Measurements from ENCODE around the gene ARAF.

Gene ARAF

GRCh38 chrX:47566841-47567240, 5.8 kb downstream of the ARAF start:
- peaks cover 0 to 12% of the 10 kb centered on the region in 2 donors for H3K4me1 ChIP-seq (ENCODE audit: control insufficient read depth in 1 of 2, insufficient read depth in 2 of 2, low read length in 2 of 2)
- H3K27me3 ChIP-seq (ENCODE audit: low read depth, low read length) = no peaks in the 10 kb centered on the region
- H3K4me3 ChIP-seq (ENCODE audit: low read depth in 1 of 2, low read length in 2 of 2) = no peak overlapping the region
- H3K9me3 ChIP-seq (ENCODE audit: control insufficient read depth in 1 of 2, low read length in 2 of 2) = no peaks in the 10 kb centered on the region
- H3K27ac ChIP-seq (ENCODE audit: low read length) = no peak overlapping the region
- peaks cover 31 to 77% of the 10 kb centered on the region in 2 donors for H3K36me3 ChIP-seq (ENCODE audit: control insufficient read depth in 1 of 2, insufficient read depth in 2 of 2, low read length in 2 of 2)

DNA sequence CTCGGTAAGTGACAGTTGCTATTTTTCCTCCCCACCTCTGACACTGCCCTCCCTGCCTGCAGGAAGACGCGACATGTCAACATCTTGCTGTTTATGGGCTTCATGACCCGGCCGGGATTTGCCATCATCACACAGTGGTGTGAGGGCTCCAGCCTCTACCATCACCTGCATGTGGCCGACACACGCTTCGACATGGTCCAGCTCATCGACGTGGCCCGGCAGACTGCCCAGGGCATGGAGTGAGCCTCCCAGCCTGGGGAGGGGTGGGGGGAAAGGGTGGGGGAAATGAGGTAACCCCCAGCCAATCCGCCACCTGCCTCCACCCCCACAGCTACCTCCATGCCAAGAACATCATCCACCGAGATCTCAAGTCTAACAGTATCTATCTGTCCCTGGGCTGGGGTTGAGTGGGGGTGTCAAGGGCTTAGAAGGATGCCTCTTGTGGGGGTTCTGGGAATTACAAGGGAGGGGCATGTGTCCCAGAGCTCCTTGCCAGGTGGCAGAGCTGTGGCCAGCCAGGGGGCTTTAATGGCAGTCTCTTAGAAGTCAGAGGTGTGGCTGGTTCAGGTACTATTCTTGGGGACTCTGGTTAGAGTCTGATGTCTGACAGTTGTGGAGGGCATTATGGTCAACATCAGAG, 7.8 kb downstream of the ARAF start:
- no peaks in the 10 kb centered on the region for H3K4me1 ChIP-seq (ENCODE audit: control insufficient read depth in 1 of 2, insufficient read depth in 2 of 2, low read length in 2 of 2)
- H3K4me3 ChIP-seq (ENCODE audit: low read depth in 1 of 2, low read length in 2 of 2) = no peak overlapping the region
- peaks cover 25 to 69% of the 10 kb centered on the region in 2 donors for H3K36me3 ChIP-seq (ENCODE audit: control insufficient read depth in 1 of 2, insufficient read depth in 2 of 2, low read length in 2 of 2)
- H3K27ac ChIP-seq (ENCODE audit: low read length) = no peak overlapping the region
- H3K9me3 ChIP-seq (ENCODE audit: control insufficient read depth in 1 of 2, low read length in 2 of 2) = no peaks in the 10 kb centered on the region
- no peaks in the 10 kb centered on the region for H3K27me3 ChIP-seq (ENCODE audit: low read depth, low read length)

GRCh38 chrX:47570794-47571193, 9.8 kb downstream of the ARAF start:
- H3K36me3 ChIP-seq (ENCODE audit: control insufficient read depth in 1 of 2, insufficient read depth in 2 of 2, low read length in 2 of 2) = peaks cover 13 to 56% of the 10 kb centered on the region in 2 donors
- H3K4me1 ChIP-seq (ENCODE audit: control insufficient read depth in 1 of 2, insufficient read depth in 2 of 2, low read length in 2 of 2) = peaks cover 0 to 7% of the 10 kb centered on the region in 2 donors
- no peaks in the 10 kb centered on the region for H3K9me3 ChIP-seq (ENCODE audit: control insufficient read depth in 1 of 2, low read length in 2 of 2)
- H3K27ac ChIP-seq (ENCODE audit: low read length) = no peak overlapping the region
- H3K27me3 ChIP-seq (ENCODE audit: low read depth, low read length) = no peaks in the 10 kb centered on the region
- no peak overlapping the region for H3K4me3 ChIP-seq (ENCODE audit: low read depth in 1 of 2, low read length in 2 of 2)

DNA sequence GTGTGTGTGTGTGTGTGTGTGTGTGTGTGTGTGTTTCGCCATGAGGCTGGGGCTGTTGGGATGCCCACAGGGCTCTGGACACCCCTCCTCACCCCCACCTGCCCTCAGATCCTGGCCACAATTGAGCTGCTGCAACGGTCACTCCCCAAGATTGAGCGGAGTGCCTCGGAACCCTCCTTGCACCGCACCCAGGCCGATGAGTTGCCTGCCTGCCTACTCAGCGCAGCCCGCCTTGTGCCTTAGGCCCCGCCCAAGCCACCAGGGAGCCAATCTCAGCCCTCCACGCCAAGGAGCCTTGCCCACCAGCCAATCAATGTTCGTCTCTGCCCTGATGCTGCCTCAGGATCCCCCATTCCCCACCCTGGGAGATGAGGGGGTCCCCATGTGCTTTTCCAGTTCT, 10.2 kb downstream of the ARAF start:
- Histone ChIP-seq H3K36me3 (ENCODE audit: control insufficient read depth in 1 of 2, insufficient read depth in 2 of 2, low read length in 2 of 2) (peaks cover 13 to 56% of the 10 kb centered on the region in 2 donors), H3K4me3 (ENCODE audit: low read depth in 1 of 2, low read length in 2 of 2) (no peak overlapping the region), H3K27ac (ENCODE audit: low read length) (no peak overlapping the region), H3K27me3 (ENCODE audit: low read depth, low read length) (no peaks in the 10 kb centered on the region), H3K9me3 (ENCODE audit: control insufficient read depth in 1 of 2, low read length in 2 of 2) (no peaks in the 10 kb centered on the region), H3K4me1 (ENCODE audit: control insufficient read depth in 1 of 2, insufficient read depth in 2 of 2, low read length in 2 of 2) (peaks cover 0 to 7% of the 10 kb centered on the region in 2 donors)

- Histone ChIP-seq H3K27me3 (ENCODE audit: low read depth, low read length) (no peaks in the 10 kb centered on the region), H3K36me3 (ENCODE audit: control insufficient read depth in 1 of 2, insufficient read depth in 2 of 2, low read length in 2 of 2) (peaks cover 13 to 51% of the 10 kb centered on the region in 2 donors), H3K4me3 (ENCODE audit: low read depth in 1 of 2, low read length in 2 of 2) (no peak overlapping the region), H3K9me3 (ENCODE audit: control insufficient read depth in 1 of 2, low read length in 2 of 2) (no peaks in the 10 kb centered on the region), H3K27ac (ENCODE audit: low read length) (no peak overlapping the region), H3K4me1 (ENCODE audit: control insufficient read depth in 1 of 2, insufficient read depth in 2 of 2, low read length in 2 of 2) (peaks cover 0 to 7% of the 10 kb centered on the region in 2 donors)
Measured at GRCh38 chrX:47571896-47572295, 10.9 kb downstream of the ARAF start.

- Histone ChIP-seq H3K9me3 (ENCODE audit: control insufficient read depth in 1 of 2, low read length in 2 of 2) (no peaks in the 10 kb centered on the region), H3K36me3 (ENCODE audit: control insufficient read depth in 1 of 2, insufficient read depth in 2 of 2, low read length in 2 of 2) (peaks cover 6 to 41% of the 10 kb centered on the region in 2 donors), H3K27ac (ENCODE audit: low read length) (no peak overlapping the region), H3K4me3 (ENCODE audit: low read depth in 1 of 2, low read length in 2 of 2) (no peak overlapping the region), H3K27me3 (ENCODE audit: low read depth, low read length) (no peaks in the 10 kb centered on the region), H3K4me1 (ENCODE audit: control insufficient read depth in 1 of 2, insufficient read depth in 2 of 2, low read length in 2 of 2) (peaks cover 0 to 7% of the 10 kb centered on the region in 2 donors)
Measured at GRCh38 chrX:47572773-47573340, 11.9 kb downstream of the ARAF start.

DNA sequence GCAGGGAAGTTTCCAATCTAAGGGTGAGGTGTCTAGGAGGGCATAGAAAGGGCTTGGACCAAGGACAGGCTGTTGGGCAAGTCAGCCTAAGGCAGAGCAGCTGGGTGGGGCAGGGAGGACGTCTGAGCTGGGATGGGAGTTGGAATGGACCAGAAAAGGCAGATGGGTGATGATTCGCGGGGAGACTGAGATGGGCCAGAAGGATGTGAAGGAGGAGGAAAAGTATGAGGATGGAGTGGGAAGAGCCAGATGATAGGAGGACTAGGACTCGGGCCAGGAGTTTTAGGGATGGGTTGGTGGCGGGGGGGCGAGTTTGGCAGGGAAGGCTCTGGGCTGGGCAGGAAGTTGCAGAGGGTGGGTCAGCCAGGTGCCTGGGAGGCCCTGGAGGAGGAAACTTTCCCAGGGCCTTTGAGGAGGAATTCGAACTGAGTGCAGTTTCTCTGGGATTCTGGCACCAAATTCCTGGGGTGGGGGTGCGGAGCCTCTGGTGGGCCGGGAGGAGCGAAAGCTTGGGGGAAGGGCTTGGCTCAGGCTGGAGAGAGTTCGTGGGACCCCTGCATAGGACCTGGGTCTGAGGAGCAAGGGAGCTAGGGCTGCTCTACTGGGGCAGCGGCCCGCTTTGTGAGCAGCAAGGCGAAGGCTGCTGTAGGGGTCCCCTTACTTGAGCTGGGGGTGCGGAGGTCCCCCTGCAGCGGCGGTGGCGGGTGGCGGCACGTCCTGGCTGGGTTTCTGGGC, 12.5 kb downstream of the ARAF start:
- peaks cover 0 to 7% of the 10 kb centered on the region in 2 donors for H3K4me1 ChIP-seq (ENCODE audit: control insufficient read depth in 1 of 2, insufficient read depth in 2 of 2, low read length in 2 of 2)
- no peak overlapping the region for H3K27ac ChIP-seq (ENCODE audit: low read length)
- H3K27me3 ChIP-seq (ENCODE audit: low read depth, low read length) = no peaks in the 10 kb centered on the region
- no peak overlapping the region for H3K4me3 ChIP-seq (ENCODE audit: low read depth in 1 of 2, low read length in 2 of 2)
- no peaks in the 10 kb centered on the region for H3K9me3 ChIP-seq (ENCODE audit: control insufficient read depth in 1 of 2, low read length in 2 of 2)
- H3K36me3 ChIP-seq (ENCODE audit: control insufficient read depth in 1 of 2, insufficient read depth in 2 of 2, low read length in 2 of 2) = peaks cover 6 to 35% of the 10 kb centered on the region in 2 donors

DNA sequence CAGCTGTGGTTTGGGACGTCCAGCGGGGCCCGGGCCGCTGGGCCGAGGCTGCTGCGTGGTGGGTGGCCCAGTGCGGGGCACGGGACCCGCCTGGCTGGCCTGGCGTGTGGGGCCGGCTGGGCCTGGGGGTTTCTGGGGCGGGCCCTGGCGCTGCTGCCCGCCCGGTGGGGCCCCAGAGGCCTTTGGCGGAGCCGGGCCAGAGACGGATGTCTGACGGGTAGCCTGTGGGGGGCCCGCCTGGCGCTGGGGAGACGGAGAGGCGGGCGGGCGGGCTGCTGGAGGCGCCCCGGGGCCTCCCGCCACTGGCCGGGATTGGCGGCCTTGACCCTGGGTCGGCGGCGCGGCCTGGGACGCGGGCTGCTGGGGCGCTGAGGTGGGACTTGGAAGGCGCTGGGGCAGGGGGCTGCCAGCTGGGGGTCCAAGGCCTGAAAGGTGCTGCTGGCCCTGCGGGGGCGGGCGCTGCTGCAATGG, 13.1 kb downstream of the ARAF start:
- no peaks in the 10 kb centered on the region for H3K9me3 ChIP-seq (ENCODE audit: control insufficient read depth in 1 of 2, low read length in 2 of 2)
- peaks cover 4 to 29% of the 10 kb centered on the region in 2 donors for H3K36me3 ChIP-seq (ENCODE audit: control insufficient read depth in 1 of 2, insufficient read depth in 2 of 2, low read length in 2 of 2)
- H3K4me3 ChIP-seq (ENCODE audit: low read depth in 1 of 2, low read length in 2 of 2) = no peak overlapping the region
- H3K4me1 ChIP-seq (ENCODE audit: control insufficient read depth in 1 of 2, insufficient read depth in 2 of 2, low read length in 2 of 2) = peaks cover 0 to 7% of the 10 kb centered on the region in 2 donors
- H3K27me3 ChIP-seq (ENCODE audit: low read depth, low read length) = no peaks in the 10 kb centered on the region
- no peak overlapping the region for H3K27ac ChIP-seq (ENCODE audit: low read length)

DNA sequence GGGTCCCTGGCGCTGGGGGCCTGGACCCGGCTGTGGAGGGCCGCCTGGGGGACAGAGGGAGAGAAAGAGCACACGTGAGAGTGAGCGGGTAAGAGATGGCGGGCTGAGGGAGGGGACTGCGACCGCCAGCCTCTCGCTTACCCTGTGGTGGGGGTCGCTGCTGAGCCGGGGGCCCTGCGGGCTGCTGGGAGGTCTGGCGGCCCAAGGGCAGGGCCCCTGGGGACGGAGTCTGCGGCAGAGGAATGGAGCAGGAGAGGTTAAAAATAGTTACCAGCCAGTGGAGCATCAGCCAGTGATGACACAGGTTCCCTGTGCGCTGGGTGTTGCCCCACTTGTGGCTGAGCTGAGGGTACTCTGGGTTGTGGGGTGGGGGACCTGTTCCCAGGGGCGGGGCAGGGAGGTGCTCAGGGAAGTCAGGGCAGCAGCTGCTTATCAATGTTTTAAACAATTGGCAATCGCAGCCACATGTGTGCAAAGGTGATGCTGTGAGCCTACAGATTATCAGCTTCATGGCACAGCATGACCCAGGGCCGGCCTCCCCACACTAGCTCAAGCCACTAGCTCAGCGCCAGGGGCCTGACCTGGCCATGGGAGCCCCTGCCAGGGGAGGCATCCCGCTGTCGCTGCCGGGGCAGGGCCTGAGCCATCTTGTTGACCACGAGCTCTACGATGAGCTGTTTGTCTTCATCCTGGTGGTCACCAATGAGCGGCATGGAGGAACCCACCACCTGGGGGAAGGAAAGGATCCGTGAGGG, 13.7 kb downstream of the ARAF start:
- H3K9me3 ChIP-seq (ENCODE audit: control insufficient read depth in 1 of 2, low read length in 2 of 2) = no peaks in the 10 kb centered on the region
- peaks cover 0 to 7% of the 10 kb centered on the region in 2 donors for H3K4me1 ChIP-seq (ENCODE audit: control insufficient read depth in 1 of 2, insufficient read depth in 2 of 2, low read length in 2 of 2)
- no peak overlapping the region for H3K27ac ChIP-seq (ENCODE audit: low read length)
- H3K27me3 ChIP-seq (ENCODE audit: low read depth, low read length) = no peaks in the 10 kb centered on the region
- H3K4me3 ChIP-seq (ENCODE audit: low read depth in 1 of 2, low read length in 2 of 2) = no peak overlapping the region
- peaks cover 0 to 23% of the 10 kb centered on the region in 2 donors for H3K36me3 ChIP-seq (ENCODE audit: control insufficient read depth in 1 of 2, insufficient read depth in 2 of 2, low read length in 2 of 2)

DNA sequence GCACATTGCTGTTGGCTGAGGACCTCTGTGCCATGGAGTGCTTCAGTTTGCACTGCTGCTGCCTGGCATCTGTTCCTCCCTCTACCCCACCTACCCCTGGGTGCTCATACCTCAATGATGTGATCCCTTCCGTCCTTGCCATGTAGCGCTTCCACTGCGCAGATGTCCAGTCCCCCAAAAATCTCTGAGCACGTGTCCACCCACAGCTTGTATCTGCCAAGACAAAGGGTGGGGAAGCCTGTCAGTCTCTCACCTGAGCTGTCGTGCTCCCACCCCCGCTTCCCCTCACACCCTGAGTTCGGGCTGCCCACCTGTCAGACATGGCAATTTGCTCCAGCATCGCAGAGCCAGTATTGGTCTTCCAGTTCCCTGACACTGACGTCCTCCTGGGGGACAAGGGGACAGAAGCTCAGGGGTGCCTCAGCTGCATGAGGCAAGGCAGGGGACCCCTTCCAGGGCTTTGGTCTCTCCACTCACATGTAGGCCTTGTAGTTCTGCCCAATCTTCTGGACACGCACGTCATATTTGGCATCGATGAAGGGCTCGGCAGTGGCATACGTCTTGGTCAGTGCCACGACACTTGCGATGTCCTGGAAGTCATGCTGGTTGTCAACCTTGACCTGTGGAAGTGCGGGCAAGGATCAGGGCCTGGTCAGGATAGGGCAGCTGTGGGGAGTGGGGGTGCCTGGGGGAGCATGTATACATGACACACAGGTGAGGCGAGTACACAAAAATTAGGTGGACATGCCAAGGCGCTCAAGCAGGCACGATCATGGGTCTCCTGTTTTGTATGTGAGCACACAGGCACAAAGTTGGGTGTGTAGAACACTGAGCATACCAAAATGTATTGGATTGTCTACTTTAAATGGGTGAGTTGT, 15.3 kb downstream of the ARAF start:
- H3K27ac ChIP-seq (ENCODE audit: low read length) = no peak overlapping the region
- no peaks in the 10 kb centered on the region for H3K9me3 ChIP-seq (ENCODE audit: control insufficient read depth in 1 of 2, low read length in 2 of 2)
- H3K27me3 ChIP-seq (ENCODE audit: low read depth, low read length) = no peaks in the 10 kb centered on the region
- H3K4me3 ChIP-seq (ENCODE audit: low read depth in 1 of 2, low read length in 2 of 2) = no peak overlapping the region
- peaks cover 0 to 9% of the 10 kb centered on the region in 2 donors for H3K36me3 ChIP-seq (ENCODE audit: control insufficient read depth in 1 of 2, insufficient read depth in 2 of 2, low read length in 2 of 2)
- peaks cover 0 to 7% of the 10 kb centered on the region in 2 donors for H3K4me1 ChIP-seq (ENCODE audit: control insufficient read depth in 1 of 2, insufficient read depth in 2 of 2, low read length in 2 of 2)
